H1 (cell line): ENCODE measurements around the gene ANXA9. TPM values are rescaled to one million over a fixed set of nuclear protein-coding genes. Genes with fewer than 3 reads are reported as not detected.

ENCODE experiments used
- BACH1 ChIP-seq: IDR thresholded peaks from 2 replicates; pipeline ENCODE4 v1.6.1; 2012; ENCODE audit warnings: low read length, improper control_type of control experiment
- BCL11A ChIP-seq, 2 experiments: IDR thresholded peaks; one replicate each; pipeline ENCODE4 v1.6.1; 2011; ENCODE audit warnings: low read depth in 2 of 2, low read length in 2 of 2, mild to moderate bottlenecking in 2 of 2
- CBX8 ChIP-seq: fragments of 300-800, 300-1000 bp; sonication (generic); IDR thresholded peaks from 2 replicates; pipeline ENCODE4 v1.7.1; 2016; ENCODE audit warnings: low read depth, low read length, borderline replicate concordance
- CREB1 ChIP-seq: IDR thresholded peaks from 2 replicates; pipeline ENCODE4 v1.6.1; 2012; ENCODE audit warnings: inconsistent platforms
- CTBP2 ChIP-seq: IDR thresholded peaks from 2 replicates; pipeline ENCODE4 v1.7.0; 2011; ENCODE audit warnings: borderline replicate concordance, mild to moderate bottlenecking, moderate library complexity, mixed read lengths, low read length; ENCODE audit not compliant: insufficient read depth, insufficient read length
- EGR1 ChIP-seq: IDR thresholded peaks from 2 replicates; pipeline ENCODE4 v1.6.1; 2011; ENCODE audit warnings: low read depth, low read length, borderline replicate concordance
- EP300 ChIP-seq, 2 experiments: IDR thresholded peaks; 1 replicate in 1 of 2; 2 replicates in 1 of 2; pipeline ENCODE4 v1.6.1; 2011 to 2012; ENCODE audit warnings: low read depth in 2 of 2, low read length in 2 of 2, mild to moderate bottlenecking in 2 of 2, borderline replicate concordance in 1 of 2, inconsistent platforms in 1 of 2, moderate library complexity in 1 of 2
- FOSL1 ChIP-seq: IDR thresholded peaks from 2 replicates; pipeline ENCODE4 v1.6.1; 2011; ENCODE audit warnings: mild to moderate bottlenecking, low read depth, low read length, moderate library complexity; ENCODE audit not compliant: insufficient read depth
- HDAC2 ChIP-seq, 2 experiments: fragments of 300-600 bp in 1 of 2; sonication (generic) in 1 of 2; IDR thresholded peaks; 2 replicates each; pipeline ENCODE4 v1.6.1; 2011 to 2012; ENCODE audit warnings: low read depth in 2 of 2, low read length in 2 of 2, mild to moderate bottlenecking in 2 of 2, moderate library complexity in 2 of 2, borderline replicate concordance in 1 of 2, inconsistent platforms in 1 of 2
- JUN ChIP-seq: IDR thresholded peaks from 2 replicates; pipeline ENCODE4 v1.6.1; 2011; ENCODE audit warnings: low read depth, mild to moderate bottlenecking, improper control_type of control experiment, low read length
- KDM1A ChIP-seq: fragments of 200-600, 300-600 bp; sonication (generic); IDR thresholded peaks from 2 replicates; pipeline ENCODE4 v1.7.1; 2016; ENCODE audit warnings: mild to moderate bottlenecking, low read length, borderline replicate concordance
- KDM4A ChIP-seq: IDR thresholded peaks from one replicate; pipeline ENCODE4 v1.7.1; 2012; ENCODE audit warnings: low read depth, mild to moderate bottlenecking, moderate library complexity, low read length, inconsistent platforms; ENCODE audit not compliant: severe bottlenecking
- RBBP5 ChIP-seq: IDR thresholded peaks from 2 replicates; pipeline ENCODE4 v1.7.1; 2012; ENCODE audit warnings: low read depth, mild to moderate bottlenecking, inconsistent platforms, low read length, moderate library complexity, borderline replicate concordance
- RFX5 ChIP-seq: IDR thresholded peaks from 2 replicates; pipeline ENCODE4 v1.6.1; 2011; ENCODE audit warnings: low read depth, low read length, improper control_type of control experiment, borderline replicate concordance
- RXRA ChIP-seq: IDR thresholded peaks from 2 replicates; pipeline ENCODE4 v1.6.1; 2011; ENCODE audit warnings: low read depth, mild to moderate bottlenecking, low read length, moderate library complexity; ENCODE audit not compliant: insufficient read depth
- SIRT6 ChIP-seq: IDR thresholded peaks from one replicate; pipeline ENCODE4 v1.7.1; 2012; ENCODE audit warnings: low read length, inconsistent platforms
- TBP ChIP-seq: IDR thresholded peaks from 2 replicates; pipeline ENCODE4 v1.6.1; 2011; ENCODE audit warnings: low read depth, low read length, improper control_type of control experiment
- YY1 ChIP-seq: IDR thresholded peaks from 2 replicates; pipeline ENCODE4 v1.6.1; 2011; ENCODE audit warnings: low read depth, mild to moderate bottlenecking, low read length
- polyA plus RNA-seq, 7 experiments: library from polyadenylated mRNA; depleted of rRNA in 3 of 7; stranded (reverse) in 5 of 7; unstranded in 2 of 7; fragments of >200 nt in 5 of 7; fragments of 200-250 nt in 2 of 7; gene quantifications; 1 replicate in 5 of 7; 2 replicates in 1 of 7; 4 replicates in 1 of 7; pipeline versions ENCODE4 v1.2.1 to v1.2.3, GENCODE V29; 2011 to 2013; ENCODE audit warnings: missing spikeins in 2 of 7, mixed read lengths in 2 of 7
- total RNA-seq: library from RNA; stranded (reverse); fragmentation: NEBNext Ultra II Directional; extraction: Animal tissue kit (Norgen Biotek cat#: 25700); gene quantifications from 2 replicates; pipeline ENCODE4 v1.2.1, GENCODE V29; 2021
- TF ChIP-seq, protein P1 (sequence below), 3 experiments: IDR thresholded peaks; 1 replicate in 2 of 3; 2 replicates in 1 of 3; pipeline versions ENCODE4 v1.5.1 to v1.6.1; 2011; ENCODE audit warnings: low read length in 3 of 3, mild to moderate bottlenecking in 3 of 3, inconsistent platforms in 2 of 3, low read depth in 1 of 3, moderate library complexity in 1 of 3; ENCODE audit not compliant: insufficient read depth in 1 of 3; ENCODE audit errors: control extremely low read depth in 1 of 3

ANXA9 gene
- total and polyA plus RNA-seq, 2 of the 8 experiments (the other 6 are each of a cell fraction or from before 2014, with no cell fraction given) = 1.8 to 3.5 TPM

DNA sequence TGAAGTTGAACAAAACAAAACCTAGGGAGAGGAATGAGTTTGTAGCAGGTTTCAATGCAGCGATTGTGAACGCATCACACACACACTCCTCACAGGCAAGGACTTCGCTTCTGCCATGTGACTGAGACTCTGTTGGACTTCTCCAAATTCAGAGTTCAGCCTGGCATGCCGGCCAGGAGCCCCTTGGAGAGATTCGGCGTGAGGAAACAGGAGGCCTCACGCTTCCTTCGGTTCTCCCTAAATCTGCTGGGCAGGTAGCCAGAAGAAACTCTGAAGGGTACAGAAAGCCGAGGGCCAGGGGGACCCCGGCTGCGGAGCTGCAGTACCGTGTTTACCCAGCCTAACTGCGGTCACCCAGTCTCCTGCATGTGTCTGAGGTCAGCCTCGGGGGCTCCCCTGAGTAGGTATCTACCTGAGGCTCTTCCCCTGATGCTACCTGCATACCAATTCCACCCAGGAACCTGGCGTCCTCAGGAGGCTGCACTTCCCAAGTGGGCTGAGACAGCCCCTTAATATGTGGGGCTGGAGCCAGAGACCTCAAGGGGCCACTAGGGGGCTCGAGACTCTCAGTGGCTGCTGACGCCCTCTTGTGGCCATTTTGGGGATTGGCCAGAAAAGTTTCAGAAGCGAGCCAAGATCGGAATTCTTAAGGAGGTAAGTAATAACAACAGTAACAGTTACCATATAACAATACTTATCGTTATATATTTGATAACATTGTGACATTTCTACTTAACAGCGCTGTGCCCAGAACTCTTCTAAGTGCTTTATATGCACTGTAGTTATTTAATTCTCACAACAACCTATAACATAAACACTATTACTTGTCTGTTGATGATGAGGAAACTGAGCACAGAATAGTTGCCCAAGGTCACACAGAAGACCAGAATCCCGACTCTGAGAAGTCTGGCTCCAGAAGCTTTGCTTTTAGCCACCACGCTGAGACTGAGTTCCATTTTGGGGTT is 2.7 kb upstream of the ANXA9 start (continued):
- peak; percentile 35 for TF ChIP-seq CTBP2
- TF ChIP-seq KDM1A = no peak; the same call in 1 of the 2 replicates
- peak; percentile 78 for TF ChIP-seq BACH1
- TF ChIP-seq, protein P1, sequence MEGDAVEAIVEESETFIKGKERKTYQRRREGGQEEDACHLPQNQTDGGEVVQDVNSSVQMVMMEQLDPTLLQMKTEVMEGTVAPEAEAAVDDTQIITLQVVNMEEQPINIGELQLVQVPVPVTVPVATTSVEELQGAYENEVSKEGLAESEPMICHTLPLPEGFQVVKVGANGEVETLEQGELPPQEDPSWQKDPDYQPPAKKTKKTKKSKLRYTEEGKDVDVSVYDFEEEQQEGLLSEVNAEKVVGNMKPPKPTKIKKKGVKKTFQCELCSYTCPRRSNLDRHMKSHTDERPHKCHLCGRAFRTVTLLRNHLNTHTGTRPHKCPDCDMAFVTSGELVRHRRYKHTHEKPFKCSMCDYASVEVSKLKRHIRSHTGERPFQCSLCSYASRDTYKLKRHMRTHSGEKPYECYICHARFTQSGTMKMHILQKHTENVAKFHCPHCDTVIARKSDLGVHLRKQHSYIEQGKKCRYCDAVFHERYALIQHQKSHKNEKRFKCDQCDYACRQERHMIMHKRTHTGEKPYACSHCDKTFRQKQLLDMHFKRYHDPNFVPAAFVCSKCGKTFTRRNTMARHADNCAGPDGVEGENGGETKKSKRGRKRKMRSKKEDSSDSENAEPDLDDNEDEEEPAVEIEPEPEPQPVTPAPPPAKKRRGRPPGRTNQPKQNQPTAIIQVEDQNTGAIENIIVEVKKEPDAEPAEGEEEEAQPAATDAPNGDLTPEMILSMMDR (IDR thresholded peaks at IDR 0.05; ENCODE audit: control extremely low read depth in 1 of 3, insufficient read depth in 1 of 3, low read depth in 1 of 3, low read length in 3 of 3) = peak; percentile 99 to 100 (median 100)
- peak; percentile 11; the same call in 1 of the 2 replicates for TF ChIP-seq RFX5
- no peak for TF ChIP-seq JUN
- TF ChIP-seq SIRT6 = no peak
- no peak for TF ChIP-seq BCL11A (IDR thresholded peaks at IDR 0.05; ENCODE audit: low read depth in 2 of 2, low read length in 2 of 2)
- peak; percentile 53; the same call in 1 of the 2 replicates for TF ChIP-seq YY1
- TF ChIP-seq TBP = 0 out of 2 replicates have a peak, but pooled peaks have one; percentile 35
- TF ChIP-seq HDAC2 (IDR thresholded peaks at IDR 0.05; ENCODE audit: borderline replicate concordance in 1 of 2, low read depth in 2 of 2, low read length in 2 of 2) = peak; percentile 87 to 89; a peak in 3 of 4 replicates
- 0 out of 2 replicates have a peak, but pooled peaks have one; percentile 28 for TF ChIP-seq CREB1
- TF ChIP-seq EGR1 = no peak
- TF ChIP-seq RXRA = 0 out of 2 replicates have a peak, but pooled peaks have one; percentile 56
- TF ChIP-seq RBBP5 = no peak
- TF ChIP-seq FOSL1 = no peak
- TF ChIP-seq EP300 (IDR thresholded peaks at IDR 0.05; ENCODE audit: borderline replicate concordance in 1 of 2, low read depth in 2 of 2, low read length in 2 of 2) = peak in 1 of 2 experiments; percentile 55; a peak in 1 of 3 replicates
- TF ChIP-seq KDM4A = peak; percentile 18
- TF ChIP-seq CBX8 = no peak
